Heart left ventricle (tissue), 13 donors: ENCODE measurements around the gene SLC10A6.

Experiments used
- POLR2A ChIP-seq, 2 donors: fragments of 450-650 bp; IDR thresholded peaks; one replicate each; pipeline ENCODE4 v1.6.1; 2017; ENCODE audit warnings: antibody characterized with exemption in 2 of 2, mild to moderate bottlenecking in 2 of 2, moderate library complexity in 2 of 2
- TF ChIP-seq, protein P1 (sequence below), 12 donors: fragments of 200-600 bp; sonication (generic) in 4 of 12; IDR thresholded peaks; one replicate each; pipeline versions ENCODE4 v1.5.0 to v1.8.0; 2018 to 2022; ENCODE audit warnings: antibody characterized with exemption in 12 of 12, mild to moderate bottlenecking in 5 of 12
- donor health status: ischemic (EF 13 %, LVEDD 7.1; RV severe dilation, severe dysfunction).
- donor health status: DM: no; HTN: yes; CAD: no.
- donor health status: DM: no; HTN: no; CAD: no.
- donor health status: ischemic (EF 25% LVEDD 6.9; RV normal size, moderate dysfunction).
- donor health status: ischemic (EF 25% LVEDD 5.7; RV mildly dilated, moderate dysfunction).
- donor health status: ischemic (EF 35%, LVEDD 5.7; RV mildly dilated, moderate dysfunction).
- donor health status: nonischemic (EF 11% LVEDD 7.7; RV severe dilation, severe dysfunction).
- donor health status: DM: yes; HTN: yes; CAD: no.
- donor health status: PGD.
- donor health status: ischemic (EF 29% LVEDD 5.4; RV normal size, mild dysfunction).
- donor health status: nonischemic (EF 23%, LVEDD 6.1; RV moderate dilation, normal function).

DNA sequence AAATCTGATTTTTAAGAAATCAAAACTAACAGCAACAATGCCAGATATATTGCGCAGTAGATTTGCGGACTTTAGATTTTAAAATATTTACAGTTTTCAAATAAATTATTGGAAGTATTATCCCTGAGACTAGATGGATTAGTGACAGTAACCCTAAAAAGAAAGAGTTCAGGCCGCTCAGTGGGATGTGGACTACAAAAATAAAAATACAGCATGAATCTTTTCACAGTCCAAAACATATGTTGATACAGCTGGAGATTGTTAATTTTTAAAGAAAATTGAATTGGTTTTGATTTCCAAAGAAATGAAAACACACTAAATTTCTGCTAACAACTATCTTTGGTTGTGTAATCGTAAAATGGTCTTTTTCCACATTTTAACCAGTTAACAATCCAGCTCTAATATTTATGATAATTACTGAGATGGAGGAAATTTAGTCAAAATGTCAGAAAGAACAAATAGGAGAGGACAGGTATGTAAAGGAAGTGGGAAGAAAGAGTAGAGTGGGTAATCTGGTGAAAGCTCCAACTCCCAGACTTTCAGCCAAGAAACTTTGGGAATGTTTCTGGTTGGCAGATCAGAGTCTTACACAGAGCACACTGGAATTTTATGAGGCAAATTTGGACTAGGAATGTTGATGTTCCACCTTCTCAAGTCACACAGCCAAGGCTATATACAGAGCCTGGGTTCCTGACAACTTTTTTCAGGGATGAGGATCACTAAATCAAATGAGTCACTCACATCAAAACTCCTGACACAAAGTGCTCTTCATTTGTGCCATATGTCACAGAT is 27.9 kb upstream of the SLC10A6 start:
- TF ChIP-seq, protein P1, sequence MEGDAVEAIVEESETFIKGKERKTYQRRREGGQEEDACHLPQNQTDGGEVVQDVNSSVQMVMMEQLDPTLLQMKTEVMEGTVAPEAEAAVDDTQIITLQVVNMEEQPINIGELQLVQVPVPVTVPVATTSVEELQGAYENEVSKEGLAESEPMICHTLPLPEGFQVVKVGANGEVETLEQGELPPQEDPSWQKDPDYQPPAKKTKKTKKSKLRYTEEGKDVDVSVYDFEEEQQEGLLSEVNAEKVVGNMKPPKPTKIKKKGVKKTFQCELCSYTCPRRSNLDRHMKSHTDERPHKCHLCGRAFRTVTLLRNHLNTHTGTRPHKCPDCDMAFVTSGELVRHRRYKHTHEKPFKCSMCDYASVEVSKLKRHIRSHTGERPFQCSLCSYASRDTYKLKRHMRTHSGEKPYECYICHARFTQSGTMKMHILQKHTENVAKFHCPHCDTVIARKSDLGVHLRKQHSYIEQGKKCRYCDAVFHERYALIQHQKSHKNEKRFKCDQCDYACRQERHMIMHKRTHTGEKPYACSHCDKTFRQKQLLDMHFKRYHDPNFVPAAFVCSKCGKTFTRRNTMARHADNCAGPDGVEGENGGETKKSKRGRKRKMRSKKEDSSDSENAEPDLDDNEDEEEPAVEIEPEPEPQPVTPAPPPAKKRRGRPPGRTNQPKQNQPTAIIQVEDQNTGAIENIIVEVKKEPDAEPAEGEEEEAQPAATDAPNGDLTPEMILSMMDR (IDR thresholded peaks at IDR 0.05): no peak
- no peak for TF ChIP-seq POLR2A (IDR thresholded peaks at IDR 0.05)
